Keratinocyte (primary cell): Measurements from ENCODE around the gene SIDT2. TPM values are rescaled to one million over a fixed set of nuclear protein-coding genes. Genes with fewer than 3 reads are reported as not detected.

Source experiments
- DNase-seq: peaks from one replicate; pipeline ENCODE4 v3.0.0-alpha.2; 2011; ENCODE audit warnings: low read depth, missing footprints, low spot score
- FAIRE-seq: peaks from 2 replicates; lab custom pipeline; 2011; peaks lifted over from hg19 to GRCh38; lab: Jason Lieb, UNC
- H2AFZ ChIP-seq: 2 replicates; pipeline ENCODE4 v1.6.0; 2012; ENCODE audit warnings: low read length, control low read depth, inconsistent platforms; ENCODE audit not compliant: control insufficient read depth
- H3K27ac ChIP-seq: 2 replicates; pipeline ENCODE4 v1.5.1; 2011; ENCODE audit warnings: low read length; ENCODE audit not compliant: control insufficient read depth, insufficient read depth
- H3K27me3 ChIP-seq: 3 replicates; pipeline ENCODE4 v1.6.0; 2011; ENCODE audit warnings: low read length; ENCODE audit not compliant: control insufficient read depth, insufficient read depth; ENCODE audit errors: extremely low read depth
- H3K36me3 ChIP-seq, 2 experiments: 2 replicates in 1 of 2; 3 replicates in 1 of 2; pipeline ENCODE4 v1.5.1; 2011; ENCODE audit warnings: low read length in 2 of 2, mild to moderate bottlenecking in 1 of 2; ENCODE audit not compliant: control insufficient read depth in 2 of 2, insufficient read depth in 2 of 2; ENCODE audit errors: extremely low read depth in 1 of 2
- H3K4me1 ChIP-seq: 3 replicates; pipeline ENCODE4 v1.5.1; 2011; ENCODE audit warnings: low read length; ENCODE audit not compliant: control insufficient read depth, insufficient read depth; ENCODE audit errors: extremely low read depth
- H3K4me2 ChIP-seq: 3 replicates; pipeline ENCODE4 v1.6.0; 2011; ENCODE audit warnings: low read depth, low read length; ENCODE audit not compliant: control insufficient read depth, insufficient read depth; ENCODE audit errors: extremely low read depth
- H3K4me3 ChIP-seq, 3 experiments: fragments of 200-600 bp in 1 of 3; sonication (generic) in 1 of 3; 2 replicates in 2 of 3; 3 replicates in 1 of 3; pipeline ENCODE4 v1.5.1; 2011 to 2016; ENCODE audit warnings: low read length in 3 of 3, mild to moderate bottlenecking in 3 of 3, control low read depth in 2 of 3, inconsistent platforms in 1 of 3, low read depth in 1 of 3, mixed read lengths in 1 of 3, mixed run types in 1 of 3, moderate library complexity in 1 of 3; ENCODE audit not compliant: control insufficient read depth in 2 of 3, insufficient read depth in 2 of 3; ENCODE audit errors: extremely low read depth in 1 of 3
- H3K79me2 ChIP-seq: 2 replicates; pipeline ENCODE4 v1.6.0; 2012; ENCODE audit warnings: low read length; ENCODE audit not compliant: control insufficient read depth, insufficient read depth
- H3K9ac ChIP-seq: 3 replicates; pipeline ENCODE4 v1.6.0; 2011; ENCODE audit warnings: low read length; ENCODE audit not compliant: control insufficient read depth, insufficient read depth; ENCODE audit errors: extremely low read depth
- H3K9me1 ChIP-seq: 3 replicates; pipeline ENCODE4 v1.6.0; 2011; ENCODE audit warnings: low read length; ENCODE audit not compliant: control insufficient read depth, insufficient read depth; ENCODE audit errors: extremely low read depth
- H3K9me3 ChIP-seq: 2 replicates; pipeline ENCODE4 v1.5.1; 2012; ENCODE audit warnings: low read depth, low read length; ENCODE audit not compliant: control insufficient read depth
- H4K20me1 ChIP-seq: 3 replicates; pipeline ENCODE4 v1.6.0; 2011; ENCODE audit warnings: low read length; ENCODE audit not compliant: control insufficient read depth, insufficient read depth; ENCODE audit errors: extremely low read depth
- CTCF ChIP-seq, 3 experiments: IDR thresholded peaks in 1 of 3; conservative IDR thresholded peaks in 1 of 3; optimal IDR thresholded peaks in 1 of 3; 2 replicates in 2 of 3; 3 replicates in 1 of 3; pipeline versions ENCODE3 to v1.5.1; 2011; ENCODE audit warnings: low read length in 3 of 3, mild to moderate bottlenecking in 3 of 3, moderate library complexity in 2 of 3, control low read depth in 1 of 3, inconsistent platforms in 1 of 3; ENCODE audit not compliant: insufficient read depth in 2 of 3; ENCODE audit errors: extremely low read depth in 1 of 3
- EZH2 ChIP-seq: IDR thresholded peaks from one replicate; pipeline ENCODE4 v1.6.1; 2012; ENCODE audit warnings: inconsistent platforms, mild to moderate bottlenecking, low read length, moderate library complexity
- dilution Hi-C: fragments of 300-500 bp; cut with MboI; formaldehyde crosslinking; loops from one replicate; pipeline ENCODE4 v1.7.0; 2020; ENCODE audit warnings: low sequenced_read_pairs; ENCODE audit not compliant: extremely low pct_ligation_motif_present
- polyA plus RNA-seq, 5 experiments: library from polyadenylated mRNA; depleted of rRNA in 3 of 5; stranded (reverse) in 3 of 5; stranded (forward) in 1 of 5; unstranded in 1 of 5; fragments of >200 nt; gene quantifications; 1 replicate in 1 of 5; 2 replicates in 3 of 5; 3 replicates in 1 of 5; pipeline versions ENCODE4 v1.2.1 to v1.2.3, GENCODE V29; 2011 to 2012; ENCODE audit warnings: missing spikeins in 2 of 5, low read depth in 1 of 5, low replicate concordance in 1 of 5

SIDT2 gene
- polyA plus RNA-seq, 1 donor (not counting 4 experiments of a cell fraction or from before 2014, with no cell fraction given): 9.8 TPM

GRCh38 chr11:117154468-117154867, 24.1 kb upstream of the SIDT2 start:
- Histone ChIP-seq H3K27me3 (no peaks in the 10 kb centered on the region), H3K9me3 (no peaks in the 10 kb centered on the region), H3K79me2 (peaks cover 90% of the 10 kb centered on the region), H3K4me1 (peaks cover 8% of the 10 kb centered on the region), H2AFZ (no peak overlapping the region), H3K9ac (no peak overlapping the region), H3K4me3 (no peak overlapping the region), H4K20me1 (peaks cover 22% of the 10 kb centered on the region), H3K27ac (no peak overlapping the region), H3K9me1 (no peaks in the 10 kb centered on the region), H3K4me2 (no peak overlapping the region), H3K36me3 (peaks cover 8 to 19% of the 10 kb centered on the region in 2 experiments)
- dilution Hi-C loops: no loop called here
- DNase-seq: no peak
- FAIRE-seq: no peak
- TF ChIP-seq EZH2 (no peak), CTCF (optimal IDR thresholded peaks at IDR 0.05 in 1 of 3, IDR thresholded peaks at IDR 0.05 in 1 of 3, conservative IDR thresholded peaks at IDR 0.05 in 1 of 3; ENCODE audit: extremely low read depth in 1 of 3, insufficient read depth in 2 of 3, low read length in 3 of 3) (no peak)

GRCh38 chr11:117157507-117157906, 21.0 kb upstream of the SIDT2 start:
- peaks cover 13% of the 10 kb centered on the region for H4K20me1 ChIP-seq
- DNase-seq (no peak), FAIRE-seq (peak; percentile 13)
- no peaks in the 10 kb centered on the region for H3K9me1 ChIP-seq
- H3K4me1 ChIP-seq: no peaks in the 10 kb centered on the region
- dilution Hi-C loops: no loop called here
- no peak overlapping the region for H3K4me3 ChIP-seq
- H3K79me2 ChIP-seq: peaks cover 83% of the 10 kb centered on the region
- H3K36me3 ChIP-seq: peaks cover 18 to 25% of the 10 kb centered on the region in 2 experiments
- H3K9me3 ChIP-seq: no peaks in the 10 kb centered on the region
- no peaks in the 10 kb centered on the region for H3K27me3 ChIP-seq
- no peak overlapping the region for H3K4me2 ChIP-seq
- no peak overlapping the region for H2AFZ ChIP-seq
- H3K9ac ChIP-seq: no peak overlapping the region
- no peak for TF ChIP-seq CTCF (optimal IDR thresholded peaks at IDR 0.05 in 1 of 3, IDR thresholded peaks at IDR 0.05 in 1 of 3, conservative IDR thresholded peaks at IDR 0.05 in 1 of 3; ENCODE audit: extremely low read depth in 1 of 3, insufficient read depth in 2 of 3, low read length in 3 of 3)
- TF ChIP-seq EZH2: no peak
- H3K27ac ChIP-seq: no peak overlapping the region
